Ramos (cell line): ENCODE results near the gene ANAPC2.

Experiments
- in situ Hi-C: fragments of 300-500 bp; cut with MboI; formaldehyde crosslinking; loops from one replicate; pipeline ENCODE4 v1.14.3; 2022; ENCODE audit warnings: low sequenced_read_pairs; ENCODE audit not compliant: unreplicated experiment

ANAPC2 gene

DNA sequence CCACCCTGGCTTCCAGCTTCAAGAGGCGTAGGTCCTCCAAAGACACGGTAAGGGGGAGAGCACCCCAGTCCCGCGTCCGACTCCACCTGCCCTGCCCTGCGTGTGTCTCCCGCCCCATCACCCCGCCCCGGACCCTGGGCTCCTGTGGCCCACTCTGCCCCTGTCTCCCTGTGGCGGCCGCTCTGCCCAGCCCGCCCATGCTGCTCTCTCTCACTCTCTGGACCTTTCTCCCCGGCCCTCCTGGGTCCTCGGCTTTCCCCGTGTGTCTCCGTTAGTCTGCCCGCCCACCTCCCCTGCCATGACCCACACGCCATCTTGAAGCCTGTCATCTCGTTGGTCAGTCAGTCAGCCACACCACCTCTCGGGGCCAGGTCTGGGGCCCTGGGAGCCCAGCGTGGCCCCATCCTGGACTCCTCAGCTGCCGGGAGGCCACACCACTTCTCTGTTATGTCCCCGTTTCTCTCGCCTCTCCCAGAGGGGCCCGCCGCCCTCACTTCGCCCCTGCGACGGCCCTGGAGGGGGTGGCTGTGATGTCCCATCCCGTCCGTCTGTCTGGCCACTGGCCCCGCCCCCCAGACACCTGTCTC lies 23.0 kb downstream of the ANAPC2 start:
- in situ Hi-C loops, result no loop called here

DNA sequence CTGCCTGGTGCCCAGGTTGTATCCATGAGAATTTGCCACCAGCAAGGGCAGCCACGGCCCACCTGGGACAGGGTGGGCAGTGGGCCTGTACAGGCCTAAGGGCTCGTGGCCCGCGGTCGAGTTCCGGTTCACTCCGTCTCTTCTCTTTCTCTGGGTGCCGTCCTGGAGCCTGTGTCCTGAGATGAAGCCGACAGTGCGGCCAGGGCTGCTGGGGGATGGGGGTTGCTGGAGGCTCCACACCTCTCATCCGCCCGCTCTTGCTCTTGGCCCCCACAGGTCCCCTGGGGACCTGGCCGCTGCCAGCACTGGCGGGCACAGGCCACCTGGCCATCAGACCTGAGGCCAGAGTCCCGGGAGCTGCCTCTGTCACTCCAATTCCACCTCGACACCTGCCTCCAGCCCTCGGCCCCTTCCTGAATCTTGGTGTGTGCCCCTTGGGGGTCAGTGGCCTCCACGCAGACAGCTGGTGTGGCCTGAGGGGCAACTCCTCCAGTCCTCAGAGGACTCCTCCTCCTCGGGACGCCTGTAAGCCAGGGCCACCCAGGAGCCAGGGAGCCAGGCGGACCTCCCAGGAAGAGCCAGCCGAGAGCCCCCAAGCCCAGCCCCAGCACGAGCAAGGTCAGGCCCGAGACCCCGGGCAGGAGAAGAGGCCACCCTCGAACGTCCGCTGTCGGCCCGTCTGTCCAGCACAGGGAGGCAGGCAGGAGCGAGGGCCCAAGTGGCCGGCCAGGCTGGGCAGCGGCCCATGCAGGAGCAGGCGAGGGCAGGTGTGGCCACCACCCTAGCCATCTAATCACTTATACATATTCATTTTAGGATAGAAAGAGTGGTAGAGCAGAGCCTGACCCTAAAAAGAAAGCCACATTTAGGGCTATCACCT lies 23.8 kb downstream of the ANAPC2 start:
- in situ Hi-C loops, result no loop called here

DNA sequence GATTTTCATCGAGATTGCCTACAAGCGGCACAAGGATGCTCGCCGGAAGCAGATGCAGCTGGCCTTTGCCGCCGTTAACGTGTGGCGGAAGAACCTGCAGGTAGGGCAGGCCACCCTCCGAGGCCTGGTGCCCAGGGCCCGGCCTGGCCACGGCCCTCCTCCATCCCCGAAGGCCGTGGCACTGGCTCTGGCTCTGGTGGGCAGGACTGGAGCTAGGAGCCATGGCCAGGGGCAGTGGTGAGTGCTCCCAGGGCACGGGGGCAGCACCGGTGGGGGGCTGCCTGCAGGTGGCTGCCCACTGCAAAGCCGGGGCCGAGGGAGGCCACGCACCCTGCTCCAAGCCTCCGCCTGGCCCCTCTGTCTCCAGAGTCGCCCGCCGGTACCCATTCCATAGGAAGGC lies 24.6 kb downstream of the ANAPC2 start:
- in situ Hi-C loops, result no loop called here

DNA sequence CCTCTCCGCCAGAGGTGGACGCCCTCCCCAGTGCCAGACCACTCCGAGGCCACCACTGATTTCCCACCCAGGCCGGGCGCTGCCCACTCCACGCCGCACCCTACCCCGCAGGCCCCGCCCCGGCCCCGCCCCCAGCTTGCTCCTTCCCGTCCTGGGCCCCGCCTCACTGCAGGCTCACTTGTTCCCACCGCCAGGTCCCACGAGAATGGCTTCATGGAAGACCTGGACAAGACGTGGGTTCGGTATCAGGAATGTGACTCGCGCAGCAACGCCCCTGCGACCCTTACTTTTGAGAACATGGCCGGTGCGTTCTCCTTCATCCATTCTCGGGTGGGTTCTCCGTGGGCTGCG lies 25.0 kb downstream of the ANAPC2 start:
- in situ Hi-C loops, result no loop called here

DNA sequence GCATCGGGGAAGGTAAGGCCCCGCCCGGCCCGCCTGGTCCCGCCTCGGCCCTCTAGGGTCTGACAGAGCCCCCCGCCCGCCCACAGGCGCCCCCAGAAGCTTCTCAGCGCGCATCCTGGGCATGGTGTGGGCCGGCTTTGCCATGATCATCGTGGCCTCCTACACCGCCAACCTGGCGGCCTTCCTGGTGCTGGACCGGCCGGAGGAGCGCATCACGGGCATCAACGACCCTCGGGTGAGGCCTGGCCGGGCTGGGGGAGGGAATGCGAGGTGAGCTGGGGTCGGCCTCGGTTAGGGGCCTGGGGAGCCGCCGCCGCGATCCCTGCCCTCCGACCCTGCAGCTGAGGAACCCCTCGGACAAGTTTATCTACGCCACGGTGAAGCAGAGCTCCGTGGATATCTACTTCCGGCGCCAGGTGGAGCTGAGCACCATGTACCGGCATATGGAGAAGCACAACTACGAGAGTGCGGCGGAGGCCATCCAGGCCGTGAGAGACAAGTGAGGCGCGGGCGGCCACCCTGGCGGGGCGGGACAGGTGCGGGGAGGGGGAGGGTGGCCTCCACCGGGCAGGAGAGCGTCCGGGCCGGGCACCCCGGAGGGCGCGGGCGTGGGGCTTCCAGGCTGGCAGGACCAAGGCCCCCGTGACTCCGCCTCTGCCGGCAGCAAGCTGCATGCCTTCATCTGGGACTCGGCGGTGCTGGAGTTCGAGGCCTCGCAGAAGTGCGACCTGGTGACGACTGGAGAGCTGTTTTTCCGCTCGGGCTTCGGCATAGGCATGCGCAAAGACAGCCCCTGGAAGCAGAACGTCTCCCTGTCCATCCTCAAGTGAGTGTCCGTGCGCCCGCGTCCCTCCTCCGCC lies 25.6 kb downstream of the ANAPC2 start:
- in situ Hi-C loops, result no loop called here

DNA sequence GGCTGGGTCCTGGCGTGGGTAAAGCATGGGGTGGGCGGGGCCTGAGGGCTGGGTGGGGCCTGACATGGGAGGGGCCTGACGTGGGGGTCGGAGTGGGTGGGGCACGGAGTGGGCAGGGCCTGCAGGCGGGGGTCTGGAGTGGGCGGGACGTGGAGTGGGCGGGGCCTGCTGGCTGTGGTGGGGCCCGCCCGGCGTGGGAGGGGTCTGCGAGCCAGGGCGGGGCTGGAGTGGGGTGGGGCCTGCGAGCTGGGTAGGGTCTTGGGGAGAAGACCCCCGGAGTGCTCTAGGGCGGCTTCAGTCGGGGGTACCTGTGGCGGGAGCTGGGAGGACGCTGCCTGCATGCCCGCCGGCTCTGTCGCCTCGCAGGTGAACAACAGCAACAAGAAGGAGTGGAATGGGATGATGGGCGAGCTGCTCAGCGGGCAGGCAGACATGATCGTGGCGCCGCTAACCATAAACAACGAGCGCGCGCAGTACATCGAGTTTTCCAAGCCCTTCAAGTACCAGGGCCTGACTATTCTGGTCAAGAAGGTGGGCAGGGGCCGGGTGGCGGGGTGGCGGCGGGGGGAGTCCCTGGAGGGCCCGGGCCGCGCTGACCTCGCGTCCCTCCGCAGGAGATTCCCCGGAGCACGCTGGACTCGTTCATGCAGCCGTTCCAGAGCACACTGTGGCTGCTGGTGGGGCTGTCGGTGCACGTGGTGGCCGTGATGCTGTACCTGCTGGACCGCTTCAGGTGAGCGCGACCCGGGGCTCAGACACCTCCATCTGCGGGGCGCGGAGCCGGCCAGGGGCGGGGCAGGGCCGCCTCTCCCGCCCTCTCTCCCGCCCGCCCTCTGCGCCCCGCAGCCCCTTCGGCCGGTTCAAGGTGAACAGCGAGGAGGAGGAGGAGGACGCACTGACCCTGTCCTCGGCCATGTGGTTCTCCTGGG lies 26.5 kb downstream of the ANAPC2 start:
- in situ Hi-C loops, result no loop called here

DNA sequence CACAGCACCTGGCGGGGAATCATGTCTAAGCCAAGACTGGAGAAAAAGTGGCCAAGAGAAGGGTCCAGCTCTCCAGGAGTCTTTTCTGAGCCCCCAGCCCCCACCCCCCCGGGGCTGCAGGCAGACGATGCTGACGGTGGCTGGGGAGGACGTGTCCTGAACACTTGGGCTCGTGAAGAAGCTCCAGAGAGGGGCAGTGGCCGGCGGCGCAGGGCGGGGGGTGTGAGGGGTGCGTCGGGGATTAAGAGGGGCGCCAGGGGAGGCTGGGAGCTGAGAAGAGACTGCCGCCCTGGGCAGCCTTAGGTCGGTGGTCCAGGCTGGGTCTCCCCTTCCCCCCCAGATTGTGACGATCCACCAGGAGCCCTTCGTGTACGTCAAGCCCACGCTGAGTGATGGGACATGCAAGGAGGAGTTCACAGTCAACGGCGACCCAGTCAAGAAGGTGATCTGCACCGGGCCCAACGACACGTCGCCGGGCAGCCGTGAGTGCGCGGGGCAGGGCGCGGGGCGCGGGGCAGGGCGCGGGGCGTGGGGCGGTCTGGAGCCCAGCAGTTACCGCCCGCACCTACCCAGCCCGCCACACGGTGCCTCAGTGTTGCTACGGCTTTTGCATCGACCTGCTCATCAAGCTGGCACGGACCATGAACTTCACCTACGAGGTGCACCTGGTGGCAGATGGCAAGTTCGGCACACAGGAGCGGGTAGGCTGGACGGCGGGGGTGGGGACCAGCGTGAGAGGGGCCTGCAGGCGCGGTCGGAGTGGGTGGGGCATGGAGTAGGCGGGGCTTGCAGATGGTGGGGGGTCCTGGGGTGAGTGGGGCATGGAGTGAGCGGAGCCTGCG lies 27.4 kb downstream of the ANAPC2 start:
- in situ Hi-C loops, result no loop called here

DNA sequence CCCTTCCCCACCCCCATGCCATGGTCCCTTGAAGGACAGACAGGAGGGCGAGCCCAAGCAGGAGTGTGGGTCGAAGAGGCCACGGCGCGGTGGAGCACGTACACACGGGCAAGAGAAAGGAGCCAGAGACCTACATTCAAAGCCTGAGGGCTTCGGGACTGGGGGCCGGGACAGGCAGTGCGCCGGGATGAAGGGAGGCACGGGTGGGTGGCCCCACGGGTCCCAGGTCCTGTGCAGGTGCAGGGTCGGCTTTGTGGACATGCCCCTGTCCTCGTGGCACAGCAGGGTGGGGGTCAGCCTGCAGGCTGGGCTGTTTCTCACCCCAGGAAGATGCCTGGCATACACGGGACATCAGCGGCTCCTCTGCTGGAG lies 28.3 kb downstream of the ANAPC2 start:
- in situ Hi-C loops, result no loop called here

DNA sequence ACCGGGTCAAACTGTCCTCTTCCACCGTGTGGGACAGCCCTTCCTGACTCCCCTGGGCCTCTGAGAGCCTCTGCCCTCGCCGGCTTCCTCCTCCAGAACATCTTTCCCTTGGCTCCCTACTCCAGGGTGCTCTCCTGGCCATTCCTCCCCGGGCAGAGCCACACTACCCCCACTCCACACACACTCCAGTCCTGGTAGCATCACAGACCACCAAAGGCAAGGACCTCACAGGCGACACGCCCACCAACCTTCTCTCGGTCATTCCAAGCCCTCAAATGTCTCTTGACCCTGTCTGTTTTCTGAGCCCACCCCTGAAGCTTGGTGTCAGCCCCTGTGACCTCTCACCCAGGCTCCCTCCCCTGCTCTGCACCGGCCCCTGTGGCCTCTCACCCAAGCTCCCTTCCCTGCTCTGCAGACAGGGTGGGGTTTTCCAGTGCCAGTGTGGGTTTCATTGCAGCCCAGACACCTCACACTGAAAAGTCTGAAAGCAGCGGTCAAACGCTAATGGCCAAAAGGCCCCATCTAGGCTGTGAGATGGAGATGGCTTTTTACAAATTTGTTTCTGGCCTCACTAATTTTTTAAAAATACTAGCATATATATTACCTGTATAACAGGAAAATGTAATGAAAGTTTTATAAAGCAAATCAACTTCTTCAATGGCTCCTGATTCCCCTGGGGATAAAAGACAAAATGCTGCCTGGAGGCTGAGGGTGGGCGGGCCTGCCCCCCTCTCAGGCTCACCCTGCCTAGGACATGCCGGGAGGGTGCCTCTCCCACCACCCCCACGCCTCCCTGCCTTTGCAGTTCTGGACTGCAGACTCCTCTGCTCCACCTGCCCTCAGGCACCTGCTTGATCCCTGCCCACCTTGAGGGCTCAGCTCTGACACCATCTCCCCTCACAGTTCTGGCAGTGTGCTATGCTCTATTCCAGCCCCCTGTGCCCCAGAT lies 29.0 kb downstream of the ANAPC2 start:
- in situ Hi-C loops, result no loop called here

DNA sequence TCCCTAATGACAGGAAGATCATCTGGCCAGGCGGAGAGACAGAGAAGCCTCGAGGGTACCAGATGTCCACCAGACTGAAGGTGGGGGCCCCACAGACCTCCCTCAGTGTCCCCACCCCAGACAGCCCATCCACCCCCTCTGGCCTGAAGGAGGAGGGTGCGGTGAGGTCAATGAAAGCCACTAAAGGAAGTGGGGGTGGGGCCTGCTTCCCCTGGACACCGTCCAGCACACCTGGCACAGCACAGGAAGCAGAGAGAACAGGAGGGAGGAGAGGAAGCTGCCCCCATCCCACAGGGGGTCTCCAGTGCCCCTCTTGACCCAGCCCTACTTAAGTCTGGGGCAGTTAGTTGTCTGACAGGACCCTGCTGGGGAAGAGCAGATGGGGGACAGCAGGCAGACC lies 29.7 kb downstream of the ANAPC2 start:
- in situ Hi-C loops, result no loop called here

DNA sequence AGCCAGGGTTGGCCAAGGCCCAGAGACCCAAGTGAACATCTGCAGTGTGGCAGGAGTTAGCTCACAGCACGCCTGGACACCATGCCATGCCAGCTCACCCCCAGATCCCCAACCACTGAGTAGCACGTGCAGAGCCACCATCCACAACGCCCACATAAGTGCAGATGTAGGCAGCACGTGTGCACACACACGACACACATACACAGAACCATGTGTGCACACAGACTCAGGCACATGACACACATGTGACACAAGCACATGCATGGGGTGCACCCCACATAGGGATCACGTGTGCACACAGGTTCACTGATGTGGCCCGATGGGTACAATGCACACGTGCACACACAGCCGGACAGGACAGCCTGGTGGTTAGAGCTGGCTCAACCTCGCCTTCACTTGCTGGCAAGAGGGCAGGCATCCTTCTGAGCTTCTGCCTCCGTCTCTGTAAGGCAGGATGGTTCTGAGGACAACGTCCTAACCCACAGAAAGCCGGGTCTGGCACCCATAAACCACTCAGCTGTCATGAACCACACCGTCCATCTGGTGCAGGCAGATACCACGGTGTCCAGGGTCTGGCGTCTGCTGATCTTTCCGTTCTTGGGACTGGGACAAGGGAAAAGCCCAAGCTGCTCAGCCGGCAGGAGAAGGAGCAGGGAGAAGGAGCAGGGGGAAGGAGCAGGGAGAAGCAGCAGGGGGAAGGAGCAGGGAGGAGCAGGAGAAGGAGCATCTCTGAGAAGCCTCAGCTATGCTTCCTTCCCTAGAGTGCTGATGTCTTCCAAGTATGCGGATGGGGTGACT lies 30.5 kb downstream of the ANAPC2 start:
- in situ Hi-C loops, result no loop called here

DNA sequence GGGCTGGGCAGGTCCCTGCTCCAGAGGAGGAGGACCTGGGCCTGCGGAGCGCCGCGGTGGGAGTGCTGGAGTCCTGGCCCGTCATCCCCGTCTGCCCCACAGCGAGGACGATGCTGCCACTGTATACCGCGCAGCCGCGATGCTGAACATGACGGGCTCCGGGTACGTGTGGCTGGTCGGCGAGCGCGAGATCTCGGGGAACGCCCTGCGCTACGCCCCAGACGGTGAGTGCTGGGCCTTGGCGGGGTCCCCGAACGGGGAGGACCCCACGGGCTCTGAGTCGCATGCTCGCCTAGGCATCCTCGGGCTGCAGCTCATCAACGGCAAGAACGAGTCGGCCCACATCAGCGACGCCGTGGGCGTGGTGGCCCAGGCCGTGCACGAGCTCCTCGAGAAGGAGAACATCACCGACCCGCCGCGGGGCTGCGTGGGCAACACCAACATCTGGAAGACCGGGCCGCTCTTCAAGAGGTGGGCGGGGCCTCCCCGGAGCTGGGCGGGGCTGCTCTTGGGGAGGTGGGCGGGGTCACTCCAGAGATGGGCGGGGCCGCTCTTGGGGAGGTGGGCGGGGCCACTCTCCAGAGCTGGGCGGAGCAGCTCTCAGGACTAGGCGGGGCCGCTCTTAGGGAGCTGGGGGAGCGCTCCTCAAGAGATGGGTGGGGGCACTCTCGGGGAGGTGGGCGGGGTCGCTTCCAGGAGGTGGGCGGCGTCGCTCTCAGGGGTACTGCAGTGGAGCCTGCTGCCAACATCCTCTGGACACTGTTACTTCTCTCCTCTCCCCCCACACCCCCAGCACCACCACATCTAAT lies 31.6 kb downstream of the ANAPC2 start:
- in situ Hi-C loops, result no loop called here

DNA sequence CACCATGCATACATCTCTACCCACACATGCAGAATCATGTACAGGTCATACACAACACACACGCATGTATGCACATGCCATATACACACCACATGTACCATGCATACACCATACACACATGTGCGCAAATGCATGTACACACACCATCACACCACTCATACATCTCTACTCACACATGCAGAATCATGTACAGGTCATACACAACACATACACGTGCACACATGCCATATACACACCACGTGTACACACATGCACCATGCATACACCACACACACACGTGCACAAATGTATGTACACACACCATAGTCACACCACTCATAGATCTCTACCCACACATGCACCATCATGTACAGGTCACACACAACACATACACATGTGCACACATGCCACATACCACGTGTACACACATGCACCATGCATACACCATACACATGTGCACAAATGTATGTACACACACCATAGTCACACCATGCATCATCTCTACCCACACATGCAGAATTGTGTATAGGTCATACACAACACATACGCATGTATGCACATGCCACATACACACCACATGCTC lies 35.4 kb downstream of the ANAPC2 start:
- in situ Hi-C loops, result no loop called here

DNA sequence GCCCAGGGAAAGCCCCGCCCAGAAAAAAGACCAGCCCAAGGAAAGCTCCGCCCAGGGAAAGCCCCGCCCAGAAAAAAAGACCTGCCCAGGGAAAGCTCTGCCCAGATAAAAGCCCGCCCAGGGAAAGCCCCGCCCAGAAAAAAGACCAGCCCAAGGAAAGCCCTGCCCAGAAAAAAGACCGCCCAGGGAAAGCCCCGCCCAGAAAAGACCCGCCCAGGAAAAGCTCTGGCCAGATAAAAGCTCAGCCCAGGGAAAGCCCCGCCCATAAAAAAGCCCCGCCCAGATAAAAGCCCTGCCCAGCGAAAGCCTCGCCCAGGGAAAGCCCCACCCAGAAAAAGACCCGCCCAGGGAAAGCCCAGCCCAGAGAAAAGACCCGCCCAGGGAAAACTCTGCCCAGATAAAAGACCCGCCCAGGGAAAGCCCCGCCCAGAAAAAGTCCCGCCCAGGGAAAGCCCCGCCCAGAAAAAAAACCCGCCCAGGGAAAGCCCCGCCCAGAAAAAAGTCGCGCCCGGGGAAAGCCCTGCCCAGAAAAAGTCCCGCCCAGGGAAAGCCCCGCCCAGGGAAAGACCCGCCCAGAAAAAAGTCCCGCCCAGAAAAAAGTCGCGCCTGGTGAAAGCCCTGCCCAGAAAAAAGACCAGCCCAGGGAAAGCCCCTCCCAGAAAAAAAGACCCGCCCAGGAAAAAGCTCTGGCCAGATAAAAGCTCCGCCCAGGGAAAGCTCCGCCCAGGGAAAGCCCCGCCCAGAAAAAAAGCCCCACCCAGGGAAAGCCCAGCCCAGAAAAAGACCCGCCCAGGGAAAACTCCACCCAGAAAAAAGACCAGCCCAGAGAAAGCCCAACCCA lies 37.5 kb downstream of the ANAPC2 start:
- in situ Hi-C loops, result no loop called here

DNA sequence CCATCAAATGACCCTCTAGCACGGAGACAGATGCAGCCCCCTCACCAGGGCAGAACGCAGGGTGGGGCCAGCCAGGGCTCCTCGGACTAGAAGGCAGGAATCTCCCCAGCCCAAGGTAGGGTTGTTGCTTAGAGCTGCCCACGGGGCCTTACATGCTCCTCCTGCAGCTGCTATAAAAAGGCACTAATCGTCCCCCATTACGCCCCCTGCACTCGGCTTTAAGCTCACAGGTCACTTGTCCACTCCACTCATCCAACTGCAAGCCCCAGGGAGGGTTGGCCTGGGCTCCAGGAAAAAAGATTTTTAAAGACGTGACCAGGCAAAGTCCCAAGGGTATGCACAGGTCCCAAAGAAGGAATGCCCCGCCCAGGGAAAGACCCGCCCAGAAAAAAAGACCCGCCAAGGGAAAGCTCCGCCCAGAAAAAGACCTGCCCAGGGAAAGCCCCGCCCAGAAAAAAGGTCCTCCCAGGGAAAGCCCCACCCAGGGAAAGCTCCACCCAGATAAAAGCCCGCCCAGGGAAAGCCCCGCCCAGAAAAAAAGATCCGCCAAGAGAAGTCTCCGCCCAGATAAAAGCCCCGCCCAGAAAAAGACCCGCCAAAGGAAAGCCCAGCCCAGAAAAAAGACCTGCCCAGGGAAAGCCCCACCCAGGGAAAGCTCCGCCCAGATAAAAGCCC lies 38.3 kb downstream of the ANAPC2 start:
- in situ Hi-C loops, result no loop called here
